NT2/D1 (cell line): ENCODE results near the gene MAD1L1.

ENCODE experiments used
- SUZ12 ChIP-seq: IDR thresholded peaks from 2 replicates; pipeline ENCODE4 v1.6.1; 2011; ENCODE audit not compliant: insufficient read length, insufficient read depth; ENCODE audit errors: extremely low read depth
- YY1 ChIP-seq: IDR thresholded peaks from 2 replicates; pipeline ENCODE4 v1.6.1; 2011; ENCODE audit not compliant: insufficient read length, insufficient read depth
- ZNF274 ChIP-seq: IDR thresholded peaks from 2 replicates; pipeline ENCODE4 v1.6.1; 2011; ENCODE audit warnings: mild to moderate bottlenecking, low read depth, low read length

- no peak for TF ChIP-seq YY1
- TF ChIP-seq ZNF274 = no peak
- TF ChIP-seq SUZ12 = no peak
Measured at GRCh38 chr7:1927937-1928644, 304.7 kb downstream of the MAD1L1 start.
